T-cell (primary cell): ENCODE results near the gene BSCL2. TPM values are rescaled to one million over a fixed set of nuclear protein-coding genes. Genes with fewer than 3 reads are reported as not detected.

ENCODE experiments used
- ATAC-seq, 4 experiments: fragments of 200-7000 bp in 3 of 4; fragments of 150-1000 bp in 1 of 4; cut with Tn5 transposase; replicated peaks in 1 of 4; 1 replicate in 3 of 4; 2 replicates in 1 of 4; pipeline ENCODE4 v1.10.0; 2021; ENCODE audit warnings: moderate library complexity in 3 of 4, mild to moderate bottlenecking in 2 of 4, moderate number of reproducible peaks in 1 of 4
- CTCF ChIA-PET, 2 donors: fragments of 300-600 bp; sonication (Branson Sonifier 250); formaldehyde crosslinking; loops; one replicate each; lab custom pipeline; 2022; ENCODE audit warnings: antibody characterized with exemption in 2 of 2; lab: Charles Lee
- POLR2A ChIA-PET, 2 donors: fragments of 300-600 bp; sonication (Branson Sonifier 250); formaldehyde crosslinking; loops; one replicate each; lab custom pipeline; 2022; ENCODE audit warnings: antibody characterized with exemption in 2 of 2; lab: Charles Lee
- DNase-seq, 35 experiments: peaks; one replicate each; pipeline versions ENCODE4 v3.0.0 to v3.0.0-alpha.2; 2013 to 2023
- H3K27ac ChIP-seq: one replicate; pipeline ENCODE4 v1.5.1; 2013; ENCODE audit warnings: low read length
- H3K27me3 ChIP-seq, 2 experiments: replicated peaks in 1 of 2; 1 replicate in 1 of 2; 2 replicates in 1 of 2; pipeline versions ENCODE4 v1.6.1 to v1.7.0; 2013; ENCODE audit warnings: low read length in 1 of 2, mixed read lengths in 1 of 2; ENCODE audit not compliant: control insufficient read depth in 2 of 2, insufficient read depth in 2 of 2; ENCODE audit errors: extremely low read depth in 1 of 2
- H3K36me3 ChIP-seq, 2 donors: 1 replicate in 1 of 2; 2 replicates in 1 of 2; pipeline versions ENCODE4 v1.6.1 to v1.7.0; 2013; ENCODE audit warnings: low read length in 1 of 2; ENCODE audit not compliant: control insufficient read depth in 2 of 2, insufficient read depth in 1 of 2; ENCODE audit errors: extremely low read depth in 1 of 2
- H3K4me1 ChIP-seq, 2 experiments: 1 replicate in 1 of 2; 2 replicates in 1 of 2; pipeline versions ENCODE4 v1.6.1 to v1.7.0; 2013; ENCODE audit warnings: low read length in 2 of 2, mixed read lengths in 1 of 2; ENCODE audit not compliant: insufficient read depth in 2 of 2, control insufficient read depth in 1 of 2; ENCODE audit errors: extremely low read depth in 1 of 2
- H3K4me3 ChIP-seq, 2 donors: 1 replicate in 1 of 2; 2 replicates in 1 of 2; pipeline versions ENCODE4 v1.5.1 to v1.7.0; 2013; ENCODE audit warnings: mild to moderate bottlenecking in 2 of 2, low read length in 1 of 2, moderate library complexity in 1 of 2; ENCODE audit not compliant: control insufficient read depth in 1 of 2; ENCODE audit errors: extremely low read depth in 1 of 2
- H3K9me3 ChIP-seq: 2 replicates; pipeline ENCODE4 v1.7.0; 2013
- H3K27ac Mint-ChIP-seq, 2 donors: one replicate each; pipeline ENCODE4 v1.8.0; 2020 to 2021; ENCODE audit warnings: mild to moderate bottlenecking in 2 of 2, mixed read lengths in 2 of 2
- H3K27me3 Mint-ChIP-seq, 2 donors: one replicate each; pipeline ENCODE4 v1.8.0; 2021 to 2022; ENCODE audit warnings: mixed read lengths in 2 of 2
- H3K36me3 Mint-ChIP-seq: one replicate; pipeline ENCODE4 v1.8.0; 2021; ENCODE audit warnings: mixed read lengths
- H3K4me1 Mint-ChIP-seq, 3 donors: one replicate each; pipeline ENCODE4 v1.8.0; 2020 to 2022; ENCODE audit warnings: mixed read lengths in 3 of 3, mild to moderate bottlenecking in 1 of 3
- H3K4me3 Mint-ChIP-seq, 3 donors: one replicate each; pipeline ENCODE4 v1.8.0; 2020 to 2022; ENCODE audit warnings: mild to moderate bottlenecking in 3 of 3, mixed read lengths in 3 of 3, moderate library complexity in 3 of 3
- H3K9me3 Mint-ChIP-seq, 3 donors: one replicate each; pipeline ENCODE4 v1.8.0; 2020 to 2022; ENCODE audit warnings: mixed read lengths in 3 of 3
- WGBS: methylation state at CpG from one replicate; pipeline ENCODE4 v1.1.5; 2013; ENCODE audit warnings: missing lambda C conversion rate; ENCODE audit not compliant: insufficient coverage; 5-methylcytosine and 5-hydroxymethylcytosine counted together
- total RNA-seq, 35 experiments: library from RNA in 6 of 35; stranded (reverse) in 6 of 35; fragments of 120-200 nt in 1 of 35; gene quantifications; one replicate each; pipeline versions ENCODE4 v1.2.1 to v1.2.4 and lab custom pipeline; 2013 to 2026

Gene BSCL2
- total RNA-seq (10 to 100 TPM; 21.9 to 43.7 (median 37.3) TPM), total RNA-seq (lab: John Stamatoyannopoulos, UW) (2.0 to 11.0 (median 4.3) reads per million in 29 experiments)
- total RNA-seq (2013), result 22.3 TPM

GRCh38 chr11:62707277-62707861 lies at the start of gene BSCL2, which contains the start of gene GNG3:
BSCL2 (minus strand) TSS chr11:62707424; CDS start chr11:62707195, 229 bp downstream.
GNG3 (plus strand) TSS chr11:62707676; CDS start chr11:62708296, 620 bp downstream.
- H3K4me1 Mint-ChIP-seq, result peaks cover 46 to 55% (median 50%) of the 10 kb centered on the region in 3 donors
- H3K9me3 Mint-ChIP-seq, result no peaks in the 10 kb centered on the region
- peaks cover 11% of the 10 kb centered on the region for H3K36me3 Mint-ChIP-seq
- CTCF ChIA-PET, result interaction anchor here (1.2 to 2.3 kb wide), 2 partner anchors 46 to 115 kb away, joined by 5 to 10 read pairs; partner anchors contain the start of genes TUT1 (in 1 of the 2) and ZBTB3 (in 1 of the 2)
- peak within 1 kb of the TSS; percentile 95 to 97 for H3K27ac Mint-ChIP-seq
- Histone ChIP-seq H3K27ac (peak within 1 kb of the TSS; percentile 94), H3K27me3 (no peaks in the 10 kb centered on the region), H3K4me1 (peaks cover 19 to 48% of the 10 kb centered on the region in 2 experiments), H3K4me3 (peak within 1 kb of the TSS; percentile 70 to 71), H3K9me3 (no peaks in the 10 kb centered on the region), H3K36me3 (peaks cover 0 to 14% of the 10 kb centered on the region in 2 donors)
- peak within 1 kb of the TSS; percentile 88 to 97 (median 90) for H3K4me3 Mint-ChIP-seq
- ATAC-seq, result no peak
- H3K27me3 Mint-ChIP-seq, result no peaks in the 10 kb centered on the region
- DNase-seq, result no peak
- 94% methylated on average over 5 of the region's 10 CpGs for WGBS
- POLR2A ChIA-PET, result interaction anchor here (0.5 to 1.7 kb wide), 3 partner anchors 47 to 115 kb away, joined by 3 to 8 read pairs (median 4); partner anchors contain the start of genes TUT1 (in 1 of the 2) and ZBTB3 (in 1 of the 2)

- H3K9me3 Mint-ChIP-seq, result no peaks in the 10 kb centered on the region
- Histone ChIP-seq H3K4me3 (no peak overlapping the region), H3K4me1 (peaks cover 4 to 34% of the 10 kb centered on the region in 2 experiments), H3K9me3 (no peaks in the 10 kb centered on the region), H3K27me3 (no peaks in the 10 kb centered on the region), H3K36me3 (peaks cover 9 to 21% of the 10 kb centered on the region in 2 donors), H3K27ac (no peak overlapping the region)
- POLR2A ChIA-PET, result interaction anchor here (0.6 to 2.0 kb wide), 3 partner anchors 9 to 133 kb away, joined by 3 to 20 read pairs (median 4); no protein-coding TSS in a partner anchor
- H3K4me3 Mint-ChIP-seq, result peak overlapping the region; percentile 65 to 97 (median 83)
- 95% methylated on average over 7 of the region's 10 CpGs for WGBS
- H3K36me3 Mint-ChIP-seq, result peaks cover 4% of the 10 kb centered on the region
- ATAC-seq (no peak), DNase-seq (no peak)
- H3K4me1 Mint-ChIP-seq, result peaks cover 11 to 24% (median 22%) of the 10 kb centered on the region in 3 donors
- no peaks in the 10 kb centered on the region for H3K27me3 Mint-ChIP-seq
- H3K27ac Mint-ChIP-seq, result peak overlapping the region in 1 of 2 donors; percentile 52
- CTCF ChIA-PET, result interaction anchor here (0.8 to 2.1 kb wide), 2 partner anchors 40 to 100 kb away, joined by 3 to 9 read pairs; no protein-coding TSS in a partner anchor
Measured at GRCh38 chr11:62755086-62755615, 47.9 kb upstream of the BSCL2 start.

GRCh38 chr11:62753736-62754603 lies 46.7 kb upstream of the BSCL2 start, which contains the start of gene ZBTB3:
ZBTB3 (minus strand) TSS chr11:62754160; CDS start chr11:62753664, 496 bp downstream.
- Histone ChIP-seq H3K36me3 (peaks cover 9 to 29% of the 10 kb centered on the region in 2 donors), H3K9me3 (no peaks in the 10 kb centered on the region), H3K4me3 (peak within 1 kb of the TSS; percentile 81 to 88), H3K27ac (peak within 1 kb of the TSS; percentile 76), H3K4me1 (peaks cover 4 to 37% of the 10 kb centered on the region in 2 experiments), H3K27me3 (no peaks in the 10 kb centered on the region)
- Mint-ChIP-seq H3K4me3 (peak within 1 kb of the TSS; percentile 83 to 97 (median 91)), H3K36me3 (peaks cover 9% of the 10 kb centered on the region), H3K27ac (peak within 1 kb of the TSS; percentile 96 to 99), H3K4me1 (peaks cover 15 to 30% (median 28%) of the 10 kb centered on the region in 3 donors), H3K27me3 (no peaks in the 10 kb centered on the region), H3K9me3 (no peaks in the 10 kb centered on the region)
- ATAC-seq (peak; percentile 94 to 95 (median 95)), DNase-seq (peak; percentile 92 to 99 (median 96))
- under 1% methylated on average over 41 of the region's 47 CpGs for WGBS
- CTCF ChIA-PET, result interaction anchor here (0.5 to 2.1 kb wide), 32 partner anchors 9 to 364 kb away, joined by 3 to 32 read pairs (median 4); partner anchors contain the start of genes TMEM179B (in 2 of the 2), C11orf98 (in 1 of the 2), CSKMT (in 1 of the 2) and HNRNPUL2 (in 1 of the 2)
- POLR2A ChIA-PET, result interaction anchor here (0.5 to 2.0 kb wide), 24 partner anchors 8 to 180 kb away, joined by 3 to 20 read pairs (median 5); partner anchors contain the start of genes C11orf98 (in 1 of the 2), CSKMT (in 1 of the 2), EEF1G (in 1 of the 2) and HNRNPUL2 (in 1 of the 2)

GRCh38 chr11:62752994-62753735 lies 45.9 kb upstream of the BSCL2 start:
- peak in 1 of 35 experiments; percentile 6 for DNase-seq
- CTCF ChIA-PET, result interaction anchor here (0.5 to 2.1 kb wide), 25 partner anchors 9 to 359 kb away, joined by 3 to 32 read pairs (median 4); partner anchors contain the start of genes C11orf98 (in 1 of the 2), CSKMT (in 1 of the 2), HNRNPUL2 (in 1 of the 2) and SLC3A2 (in 1 of the 2)
- Histone ChIP-seq H3K27ac (peak overlapping the region; percentile 62), H3K36me3 (peaks cover 9 to 31% of the 10 kb centered on the region in 2 donors), H3K27me3 (no peaks in the 10 kb centered on the region), H3K9me3 (no peaks in the 10 kb centered on the region), H3K4me1 (peaks cover 4 to 37% of the 10 kb centered on the region in 2 experiments), H3K4me3 (peak overlapping the region; percentile 81 to 88)
- POLR2A ChIA-PET, result interaction anchor here (0.5 to 2.0 kb wide), 19 partner anchors 9 to 179 kb away, joined by 3 to 20 read pairs (median 6); partner anchors contain the start of genes C11orf98 (in 1 of the 2), CSKMT (in 1 of the 2), EEF1G (in 1 of the 2) and HNRNPUL2 (in 1 of the 2)
- H3K27me3 Mint-ChIP-seq, result no peaks in the 10 kb centered on the region
- H3K36me3 Mint-ChIP-seq, result peaks cover 12% of the 10 kb centered on the region
- WGBS, result 65% methylated on average over 7 of the region's 15 CpGs
- peak overlapping the region; percentile 96 to 99 for H3K27ac Mint-ChIP-seq
- no peaks in the 10 kb centered on the region for H3K9me3 Mint-ChIP-seq
- H3K4me1 Mint-ChIP-seq, result peaks cover 19 to 33% (median 31%) of the 10 kb centered on the region in 3 donors
- H3K4me3 Mint-ChIP-seq, result peak overlapping the region; percentile 83 to 97 (median 91)
- ATAC-seq, result no peak

GRCh38 chr11:62752177-62752785 lies 45.1 kb upstream of the BSCL2 start:
- Mint-ChIP-seq H3K4me3 (peak overlapping the region in 2 of 3 donors; percentile 55 to 83), H3K27me3 (no peaks in the 10 kb centered on the region)
- WGBS, result 94% methylated on average over 12 of the region's 14 CpGs

More at GRCh38 chr11:62752177-62752785, 45.1 kb upstream of the BSCL2 start:
- ATAC-seq (no peak), DNase-seq (no peak)
- Histone ChIP-seq H3K4me3 (no peak overlapping the region), H3K27me3 (no peaks in the 10 kb centered on the region), H3K36me3 (peaks cover 9 to 31% of the 10 kb centered on the region in 2 donors), H3K27ac (peak overlapping the region; percentile 62), H3K9me3 (no peaks in the 10 kb centered on the region), H3K4me1 (peaks cover 4 to 37% of the 10 kb centered on the region in 2 experiments)
- Mint-ChIP-seq H3K9me3 (no peaks in the 10 kb centered on the region), H3K4me1 (peaks cover 19 to 34% (median 31%) of the 10 kb centered on the region in 3 donors), H3K27ac (peak overlapping the region; percentile 96 to 99), H3K36me3 (peaks cover 12% of the 10 kb centered on the region)
- ChIA-PET POLR2A (interaction anchor here in 1 of 2 donors (0.6 kb wide), 1 partner anchor 118 kb away, joined by 4 read pairs; no protein-coding TSS in a partner anchor), CTCF (no interaction called here)
